GM18502 (cell line): Measurements from ENCODE around the gene KCNA2.

Experiments
- ATAC-seq: cut with Tn5 transposase; IDR thresholded peaks from one replicate; pipeline ENCODE4 v1.9.1; 2021; ENCODE audit warnings: mild to moderate bottlenecking; ENCODE audit not compliant: unreplicated experiment, poor library complexity

The KCNA2 gene

DNA sequence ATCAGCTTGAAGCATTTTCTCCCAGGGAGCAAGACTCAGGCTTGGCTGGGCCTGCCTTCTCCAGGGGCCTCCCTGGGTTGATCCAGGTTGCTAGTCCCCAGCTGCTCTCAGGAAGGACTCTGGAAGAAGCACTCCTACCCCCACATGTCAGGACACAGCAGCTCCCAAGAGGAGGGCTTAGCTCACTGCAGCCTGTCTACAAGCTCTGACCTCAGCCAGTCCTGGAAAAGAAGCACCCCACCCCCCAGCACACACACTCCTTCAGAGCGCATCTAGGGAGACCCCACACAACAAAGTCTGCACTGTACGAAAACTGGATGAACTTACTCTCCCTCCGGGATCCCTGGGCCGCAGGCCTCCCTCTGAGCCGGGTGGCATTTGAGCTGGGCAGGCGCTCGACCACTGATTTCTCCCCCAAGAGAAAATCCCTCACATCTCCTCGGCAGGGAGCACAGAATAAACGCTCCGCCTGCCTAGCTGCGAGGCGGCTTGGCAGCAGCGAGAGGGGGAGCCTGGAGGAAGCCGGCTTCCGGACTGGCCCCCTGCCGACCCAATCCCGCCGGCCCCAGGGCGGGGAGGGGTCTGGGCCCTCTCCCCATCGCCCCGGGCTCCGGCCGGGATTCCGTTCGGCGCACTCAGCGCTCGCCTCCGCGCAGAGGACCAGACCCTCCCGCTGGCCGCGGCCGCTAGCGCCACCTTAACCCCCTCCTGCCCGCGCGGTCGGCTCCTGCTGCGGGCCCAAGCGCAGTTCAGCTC lies at the start of gene KCNA2:
TSS of gene KCNA2 (minus strand) at position 458 of the 756 bp plus-strand sequence. CDS start 1,576 bp downstream, outside the sequence.
- no peak for ATAC-seq

DNA sequence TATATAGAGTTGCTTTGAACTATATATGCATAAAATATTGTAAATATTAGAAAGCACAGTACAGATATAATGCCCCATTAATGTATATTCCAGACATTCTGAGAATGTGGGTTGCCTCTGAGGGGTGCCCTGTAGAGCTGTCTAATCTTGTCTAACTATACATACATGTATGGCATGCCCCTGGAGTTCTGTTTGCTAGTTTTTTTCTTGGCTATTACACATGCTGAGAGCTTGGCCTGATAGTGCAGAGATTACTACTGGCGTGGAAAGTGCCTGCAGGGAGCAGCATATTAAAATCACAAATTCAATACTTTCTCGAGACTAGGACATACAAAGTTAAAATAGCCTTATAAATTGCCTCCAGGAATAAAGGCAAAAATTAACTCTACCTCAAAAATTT lies 44.5 kb upstream of the KCNA2 start:
- ATAC-seq = no peak

DNA sequence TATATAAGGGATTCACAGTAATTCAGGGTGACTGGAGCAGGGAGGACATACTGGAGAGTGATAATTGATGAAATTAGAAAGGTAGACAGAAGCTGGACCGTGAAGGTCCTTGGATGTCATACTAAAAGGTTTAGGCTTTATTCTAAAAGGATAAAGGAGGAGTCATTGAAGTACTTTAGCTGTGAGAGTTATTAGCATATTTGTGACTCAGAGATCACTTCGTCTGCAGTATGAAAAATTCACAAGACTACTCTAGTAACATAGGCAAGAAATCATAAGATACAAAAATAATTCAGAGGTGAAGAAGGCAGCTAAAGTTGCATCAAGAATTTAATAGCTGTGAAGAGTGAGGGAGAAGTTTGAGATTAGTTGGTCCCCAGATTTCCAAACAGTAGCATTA lies 42.3 kb upstream of the KCNA2 start:
- ATAC-seq = no peak

DNA sequence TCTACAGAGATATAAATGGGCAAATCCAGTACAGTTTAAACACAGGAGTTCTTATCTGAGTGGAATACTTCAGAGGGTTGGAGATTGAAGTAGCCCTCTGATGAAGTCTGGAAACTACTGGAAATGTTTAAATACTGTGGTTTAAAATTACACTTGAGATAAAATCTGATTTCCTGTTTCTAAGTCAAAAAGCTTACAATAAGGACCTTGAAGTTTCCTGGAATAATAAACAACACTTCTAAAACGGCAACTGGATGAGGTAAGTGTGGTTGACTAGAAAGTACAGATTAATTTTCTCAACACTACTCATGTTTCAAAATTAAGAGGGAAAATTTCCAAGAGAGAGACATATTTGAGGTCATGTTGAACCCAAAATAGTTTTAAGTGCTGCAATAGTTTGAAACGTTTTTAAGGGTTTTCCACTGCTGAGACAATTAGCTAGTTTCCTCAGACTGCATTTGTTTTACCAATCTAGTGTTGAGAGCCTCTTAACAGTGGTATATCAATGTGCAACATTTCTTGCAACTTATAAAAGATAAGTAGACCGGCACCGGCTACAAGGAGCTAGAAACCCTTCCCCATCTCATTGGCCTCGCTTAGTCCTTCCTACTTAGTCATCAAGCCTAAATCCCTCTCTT lies 41.2 kb upstream of the KCNA2 start:
- ATAC-seq = no peak

DNA sequence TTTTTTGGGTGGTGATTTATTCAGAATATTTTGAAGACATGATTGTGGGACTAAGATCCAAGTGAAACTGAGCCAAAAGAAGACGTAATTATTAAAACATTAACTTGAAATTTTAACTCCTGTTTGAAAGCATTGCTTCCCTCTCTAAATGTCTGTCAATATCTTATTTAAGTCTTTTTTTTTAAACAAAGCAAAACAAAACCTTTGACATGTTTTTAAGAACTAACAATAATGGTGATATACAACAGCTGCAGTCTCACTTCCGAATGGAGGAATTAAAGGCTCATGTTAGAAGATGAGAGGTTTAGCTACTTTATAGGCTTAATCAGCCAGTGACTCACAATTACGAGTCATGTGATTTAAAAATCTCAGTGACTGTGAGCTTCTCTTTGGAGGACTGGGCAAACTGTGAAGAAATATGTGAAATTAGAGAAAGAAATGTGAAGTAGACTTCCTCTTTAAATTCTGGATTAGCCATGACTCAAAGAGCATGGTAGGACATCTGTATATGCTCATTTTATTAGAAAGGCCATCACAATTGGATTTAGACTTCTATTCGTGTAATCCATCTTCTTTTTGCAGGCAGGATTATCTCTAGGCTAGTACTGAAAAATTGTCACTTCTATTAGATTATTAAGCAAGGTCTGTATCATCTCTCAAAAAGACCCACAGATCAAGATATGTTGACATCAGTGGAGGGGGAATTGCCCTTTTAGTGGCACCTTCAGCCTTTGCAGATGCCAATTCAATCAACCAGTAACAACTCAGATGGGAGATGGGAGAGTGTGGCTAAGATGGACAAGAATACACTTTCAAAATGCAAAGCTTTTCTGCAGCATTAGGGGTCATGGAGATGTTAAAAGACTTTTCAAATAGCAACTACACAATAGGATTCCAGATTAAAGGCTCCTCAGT lies 39.9 kb upstream of the KCNA2 start:
- ATAC-seq = no peak

DNA sequence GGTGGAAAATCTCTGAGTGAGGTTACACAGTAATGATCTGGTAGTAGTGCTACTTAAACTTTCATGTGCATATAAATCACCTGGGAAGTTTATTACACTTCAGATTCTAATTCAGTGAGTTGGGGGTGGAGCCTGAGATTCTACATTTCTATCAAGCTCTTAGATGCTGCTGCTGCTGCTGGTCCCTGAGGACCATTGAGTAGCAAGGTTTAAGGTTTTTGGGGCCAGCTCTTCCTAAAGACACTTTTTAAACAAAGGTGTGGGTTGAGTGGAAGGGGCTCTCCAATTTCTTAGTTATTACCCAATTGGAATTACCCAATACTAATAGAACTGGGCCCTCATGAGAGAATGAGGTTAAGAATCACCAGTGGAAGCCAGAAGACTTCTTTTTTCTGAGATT lies 39.1 kb upstream of the KCNA2 start:
- no peak for ATAC-seq

DNA sequence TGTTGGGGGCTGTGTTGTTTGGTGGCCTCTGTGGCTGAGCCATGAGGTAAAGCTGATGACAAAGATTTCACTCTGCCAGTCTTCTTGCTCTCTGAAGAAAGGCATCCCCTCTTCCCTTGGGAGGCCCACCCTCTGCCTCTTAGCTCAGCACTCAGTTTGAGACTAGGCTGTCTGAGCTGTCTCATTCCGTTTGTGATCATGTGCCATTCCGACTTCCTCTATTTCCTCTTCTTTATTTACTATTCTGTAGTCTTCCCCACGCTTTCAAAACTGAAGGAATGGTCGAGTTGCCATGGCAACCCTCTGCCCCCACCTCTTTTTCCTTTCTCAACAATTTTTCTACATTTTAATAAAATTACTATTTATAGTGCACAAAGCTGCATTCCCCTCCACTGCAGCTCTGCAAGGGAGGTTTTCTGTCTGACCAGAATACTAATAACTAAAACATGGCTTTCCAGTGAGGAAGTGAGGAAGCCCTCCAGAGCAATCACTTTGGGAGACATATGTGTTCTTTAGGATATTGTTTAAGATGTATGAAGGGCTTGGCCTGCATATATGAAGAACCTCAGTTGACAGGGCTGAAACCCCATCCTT lies 37.8 kb upstream of the KCNA2 start:
- ATAC-seq = no peak

DNA sequence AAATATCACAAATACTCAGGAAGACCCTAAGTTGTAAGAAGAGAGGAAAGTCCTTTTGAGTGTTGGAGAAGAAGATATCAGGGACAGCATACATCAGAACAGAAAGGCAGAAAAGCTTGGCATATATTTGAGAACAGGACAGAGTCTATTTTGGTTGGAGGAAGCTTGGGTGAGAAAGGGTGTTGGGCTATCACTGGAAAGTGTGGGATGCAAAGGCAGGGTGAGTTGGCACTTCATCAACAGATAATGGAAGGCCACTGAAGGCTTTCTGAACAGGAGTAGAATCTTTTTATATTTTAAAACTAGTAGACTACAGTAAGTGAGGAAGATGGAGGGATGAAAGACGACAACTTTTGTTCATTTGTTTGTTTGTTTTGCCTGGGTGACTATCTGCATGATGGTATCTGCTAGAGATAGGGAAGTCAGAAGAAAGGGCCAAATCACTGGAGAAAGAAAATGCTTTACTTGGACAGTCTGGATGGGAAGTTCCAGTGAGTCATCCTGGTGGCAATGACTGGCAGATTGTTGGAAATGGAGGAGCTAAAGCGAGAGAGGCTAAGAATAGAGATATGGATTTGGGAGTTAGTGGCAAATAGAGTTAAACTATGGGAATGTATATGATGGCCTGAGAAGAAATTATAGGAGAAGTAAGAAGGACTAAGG lies 33.7 kb upstream of the KCNA2 start:
- ATAC-seq = no peak

DNA sequence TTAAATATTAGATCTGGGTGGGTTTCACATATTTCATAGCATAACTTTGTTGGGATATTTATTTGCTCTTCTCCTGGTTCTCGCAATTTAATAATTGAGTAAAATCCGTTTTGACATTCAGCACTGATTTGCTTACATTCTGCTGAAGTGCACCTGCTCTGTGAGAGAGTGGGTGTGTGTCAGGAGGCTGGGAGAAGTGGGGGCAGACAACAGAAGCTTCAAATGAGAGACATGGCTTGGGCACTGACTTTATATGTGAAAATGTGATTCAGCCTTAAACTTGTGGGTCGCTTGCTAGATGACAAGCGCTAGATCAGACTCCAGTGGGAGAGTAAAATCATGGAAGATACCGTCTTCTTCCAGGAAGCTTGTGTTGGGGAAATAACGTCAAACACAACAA lies 32.4 kb upstream of the KCNA2 start:
- ATAC-seq = no peak

DNA sequence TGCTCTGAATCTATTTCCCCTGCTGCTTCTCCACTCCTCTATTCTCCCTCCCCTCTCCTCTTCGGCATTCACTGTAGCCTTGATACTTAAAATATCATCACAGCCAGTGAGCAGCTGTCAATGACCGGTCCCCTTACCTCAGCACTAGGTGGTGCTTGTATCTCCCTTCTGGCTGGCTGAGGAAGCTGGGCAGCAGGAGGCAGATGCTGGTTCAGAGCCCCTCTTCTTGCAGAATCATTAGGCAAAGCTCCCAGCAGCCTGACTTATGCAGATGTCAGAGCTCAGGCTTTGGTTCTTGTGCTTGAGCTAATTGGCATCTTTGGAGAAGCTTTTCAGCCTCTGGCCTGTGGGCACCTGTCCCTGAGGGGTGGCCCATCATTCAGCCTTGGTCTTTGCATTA lies 31.9 kb upstream of the KCNA2 start:
- ATAC-seq = no peak

DNA sequence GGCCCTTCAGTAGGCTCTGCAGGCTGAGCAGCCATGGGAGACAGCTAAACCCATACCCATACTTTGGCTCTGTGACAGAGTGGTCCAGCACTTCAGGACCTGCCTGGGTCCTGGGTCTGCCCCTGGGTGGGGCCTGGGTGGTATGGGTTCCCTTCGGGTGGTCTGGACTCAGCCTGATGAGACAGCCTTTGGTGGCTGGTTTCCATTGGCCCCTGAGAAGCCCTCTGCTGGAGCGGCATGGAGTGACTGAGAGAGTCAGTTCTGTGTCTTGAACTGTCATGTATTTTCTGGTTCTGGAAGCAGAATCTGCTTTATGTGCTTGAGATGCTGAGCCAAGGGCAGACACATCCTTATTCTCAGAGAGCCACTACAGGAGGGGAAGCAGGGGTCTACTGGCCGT lies 31.3 kb upstream of the KCNA2 start:
- no peak for ATAC-seq

DNA sequence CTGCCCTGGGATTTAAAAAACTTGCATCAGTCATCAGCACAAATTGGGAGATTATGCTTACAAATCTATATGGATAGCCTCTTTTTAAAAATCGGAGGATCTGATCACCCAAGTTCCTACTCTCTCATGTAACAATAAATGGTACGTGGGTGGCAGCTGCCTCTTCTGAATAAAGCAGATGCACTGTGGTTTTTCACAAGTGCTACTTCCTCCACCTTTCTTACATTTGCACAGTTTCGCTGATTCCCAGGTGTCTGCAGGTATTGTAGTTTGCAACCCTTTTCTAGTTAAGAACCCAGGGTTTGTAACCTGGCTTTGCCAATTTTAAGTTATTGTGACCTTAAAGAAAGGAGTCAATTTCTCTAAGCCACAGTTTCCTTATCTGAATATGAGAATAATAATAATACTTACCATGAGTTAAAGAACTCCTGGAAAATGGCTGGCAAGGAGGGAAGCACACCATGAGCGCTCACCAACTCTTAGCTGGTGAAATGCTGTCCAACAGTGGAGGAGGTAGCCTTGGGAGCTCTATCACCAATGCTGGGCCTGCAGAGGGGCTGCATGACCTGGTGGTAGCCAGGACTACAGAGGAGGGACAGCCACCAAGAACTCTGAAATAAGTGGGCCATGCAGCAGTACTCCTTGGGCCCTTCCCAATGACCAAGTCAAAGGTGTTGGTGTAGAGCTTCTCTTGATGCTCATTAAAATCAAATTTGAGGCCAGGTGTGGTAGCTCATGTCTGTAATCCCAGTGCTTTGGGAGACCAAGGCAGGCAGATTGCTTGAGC lies 30.2 kb upstream of the KCNA2 start:
- no peak for ATAC-seq

DNA sequence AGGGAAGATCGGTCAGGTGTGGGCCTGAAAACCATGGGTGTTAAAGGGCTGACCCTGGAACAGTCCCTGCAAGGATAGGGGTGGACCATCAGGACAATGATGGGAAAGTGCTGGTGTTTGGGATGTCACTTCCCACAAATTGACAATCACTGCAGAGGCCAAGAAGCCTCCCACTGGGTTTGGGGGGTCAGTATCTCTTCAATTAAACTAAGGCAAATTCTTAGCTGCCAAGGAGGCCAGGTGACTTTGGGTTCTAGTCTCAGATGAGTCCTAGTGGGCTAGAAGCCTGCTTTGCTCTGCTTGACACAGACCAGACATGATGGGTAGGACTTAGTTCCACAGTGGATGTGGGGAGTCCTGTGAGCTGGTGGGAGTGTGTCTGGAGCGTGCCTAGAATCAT lies 29.3 kb upstream of the KCNA2 start:
- no peak for ATAC-seq

DNA sequence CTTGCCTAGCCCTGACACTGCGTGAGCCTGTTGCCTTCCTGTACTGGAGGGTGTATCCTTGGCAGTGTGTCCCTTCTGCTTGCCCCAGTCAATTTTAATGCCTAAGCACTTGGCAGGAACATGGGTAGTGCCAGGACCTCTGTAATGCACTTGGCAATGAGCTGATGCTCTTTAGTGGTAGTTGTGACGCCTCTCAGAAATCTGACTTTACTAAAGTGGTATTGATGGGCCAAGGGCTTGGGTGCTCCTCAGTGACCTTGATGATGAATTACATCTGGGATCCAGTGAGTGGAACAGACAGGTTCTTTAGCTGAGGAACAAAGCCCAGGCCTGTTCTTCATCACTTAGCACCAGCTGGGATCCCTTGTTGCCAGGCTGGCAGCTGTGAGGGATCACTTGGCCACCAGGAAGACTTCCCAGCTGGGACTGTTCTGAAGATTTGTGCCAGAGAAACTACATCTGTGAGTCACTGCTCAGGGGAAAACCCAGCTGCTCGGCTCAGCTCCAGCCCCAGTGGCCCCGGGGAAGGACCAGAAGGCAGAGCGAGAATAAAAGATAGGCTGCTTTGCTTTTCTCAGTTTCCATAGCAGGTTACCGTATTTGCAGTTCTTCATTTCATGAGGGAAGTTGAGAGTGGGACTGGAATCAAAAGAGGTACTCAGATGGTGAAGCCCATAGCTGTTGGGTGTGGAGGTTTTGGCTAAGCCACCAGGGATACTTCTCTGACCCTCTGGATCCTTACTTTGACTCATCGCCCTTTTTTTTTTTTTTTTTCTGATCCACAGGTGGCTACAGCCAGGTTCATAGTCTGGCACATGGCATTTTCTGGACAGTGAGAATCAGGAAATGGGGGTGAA lies 28.5 kb upstream of the KCNA2 start:
- ATAC-seq = peak; percentile 63

DNA sequence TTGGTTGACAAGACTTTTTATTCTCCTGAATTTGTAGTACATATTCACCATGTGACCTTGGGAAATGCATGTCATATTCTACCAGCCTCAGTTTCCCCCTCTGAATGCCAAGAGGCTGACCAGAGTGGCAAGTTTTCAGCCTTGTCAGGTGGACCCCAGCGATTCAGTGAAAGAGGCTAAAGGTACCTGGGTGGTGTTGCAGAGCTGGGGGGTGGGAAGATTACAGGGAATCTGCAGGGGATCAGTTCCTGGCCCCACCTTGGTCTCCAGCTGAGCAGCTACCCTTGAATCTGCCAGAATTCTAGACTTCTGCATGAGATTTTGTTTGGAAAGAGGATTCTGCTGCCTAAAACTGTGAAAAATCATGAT lies 27.9 kb upstream of the KCNA2 start:
- ATAC-seq = no peak

DNA sequence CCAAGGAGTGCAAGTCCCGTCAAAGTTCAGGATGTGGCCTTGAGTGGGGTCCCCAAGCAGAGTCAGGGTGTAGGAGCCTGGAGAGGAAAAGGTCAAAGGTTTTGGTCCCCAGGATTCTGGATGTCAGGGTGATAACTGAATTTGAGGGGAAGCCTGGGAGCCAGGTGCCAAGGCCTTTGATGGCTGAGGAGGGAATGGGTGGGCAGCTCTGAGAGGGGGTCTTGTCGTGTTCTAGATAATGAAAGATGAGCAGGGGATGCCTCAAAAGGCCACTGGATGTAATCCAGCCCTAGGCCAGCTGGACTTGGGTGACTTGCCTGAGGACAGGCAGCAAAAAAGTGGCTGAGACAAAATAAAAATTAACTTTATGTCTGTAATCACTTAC lies 27.5 kb upstream of the KCNA2 start:
- no peak for ATAC-seq

DNA sequence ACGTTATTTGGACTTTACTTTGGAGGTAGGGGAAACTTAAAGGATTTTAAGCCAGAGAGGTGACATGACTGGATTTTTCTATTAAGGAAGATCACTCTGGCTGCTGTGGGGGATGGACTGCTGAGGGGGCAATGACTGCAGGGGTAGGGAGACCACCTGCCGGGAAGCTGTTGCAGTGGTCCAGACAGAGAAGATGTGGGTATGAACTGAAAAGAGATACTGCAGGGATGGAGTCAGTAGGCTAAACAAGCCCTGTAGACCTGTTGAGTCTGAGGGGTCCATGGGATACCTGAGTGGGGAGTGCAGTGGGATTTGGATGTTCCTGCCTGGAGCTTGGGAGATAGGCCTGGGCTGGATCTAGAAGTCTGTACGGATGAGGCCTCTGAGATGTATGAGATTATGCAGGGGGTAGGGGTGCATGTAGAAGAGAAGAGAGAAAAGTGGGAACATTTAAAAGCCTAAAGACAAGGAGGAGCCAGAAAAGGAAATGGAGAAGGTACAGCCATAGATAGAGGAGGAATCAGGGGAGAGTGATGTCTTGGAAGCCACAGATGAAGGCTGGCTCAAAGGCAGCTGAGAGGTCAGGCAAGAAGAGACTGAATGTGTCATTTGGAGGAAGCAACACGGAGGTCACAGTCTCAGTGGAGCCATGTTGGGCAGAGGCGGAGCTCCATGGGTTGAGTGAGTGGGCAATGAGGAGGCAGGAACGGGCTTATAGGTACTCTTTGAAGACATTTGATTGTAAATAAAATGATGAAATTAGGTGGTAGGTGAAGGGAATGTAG lies 25.9 kb upstream of the KCNA2 start:
- ATAC-seq = no peak
